Subcutaneous adipose tissue (tissue), 4 donors: ENCODE data around the gene TRAPPC1. TPM values are rescaled to one million over a fixed set of nuclear protein-coding genes. Genes with fewer than 3 reads are reported as not detected.

ENCODE experiments used
- total RNA-seq, 4 donors: library from RNA; depleted of rRNA; stranded (reverse); fragments of >200 nt; gene quantifications; one replicate each; pipeline ENCODE4 v1.1.0, GENCODE V29; 2016
- TF ChIP-seq, protein P1 (sequence below): fragments of 450-650 bp; IDR thresholded peaks from one replicate; pipeline ENCODE4 v1.5.1; 2016; ENCODE audit warnings: low read depth, mild to moderate bottlenecking, control low read depth, antibody characterized with exemption, moderate library complexity

Gene TRAPPC1
- total RNA-seq, 4 donors from 2014 or later: 28.8 to 43.5 (median 37.5) TPM

DNA sequence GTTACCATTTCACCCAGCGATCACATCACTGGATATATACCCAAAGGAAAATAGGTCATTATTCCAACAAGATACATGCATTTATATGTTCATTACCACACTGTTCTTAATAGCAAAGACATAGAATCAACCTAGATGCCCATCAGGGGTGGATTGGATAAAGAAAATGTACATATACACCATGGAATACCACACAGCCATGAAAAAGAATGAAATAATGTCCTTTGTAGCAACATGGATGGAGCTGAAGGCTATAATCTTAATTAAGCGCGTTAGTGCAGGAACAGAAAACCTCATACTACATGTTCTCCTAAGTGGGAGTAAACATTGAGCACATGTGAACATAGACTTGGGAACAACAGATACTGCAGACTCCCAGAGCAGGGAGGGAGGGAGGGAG is 18.8 kb upstream of the TRAPPC1 start:
- TF ChIP-seq, protein P1, sequence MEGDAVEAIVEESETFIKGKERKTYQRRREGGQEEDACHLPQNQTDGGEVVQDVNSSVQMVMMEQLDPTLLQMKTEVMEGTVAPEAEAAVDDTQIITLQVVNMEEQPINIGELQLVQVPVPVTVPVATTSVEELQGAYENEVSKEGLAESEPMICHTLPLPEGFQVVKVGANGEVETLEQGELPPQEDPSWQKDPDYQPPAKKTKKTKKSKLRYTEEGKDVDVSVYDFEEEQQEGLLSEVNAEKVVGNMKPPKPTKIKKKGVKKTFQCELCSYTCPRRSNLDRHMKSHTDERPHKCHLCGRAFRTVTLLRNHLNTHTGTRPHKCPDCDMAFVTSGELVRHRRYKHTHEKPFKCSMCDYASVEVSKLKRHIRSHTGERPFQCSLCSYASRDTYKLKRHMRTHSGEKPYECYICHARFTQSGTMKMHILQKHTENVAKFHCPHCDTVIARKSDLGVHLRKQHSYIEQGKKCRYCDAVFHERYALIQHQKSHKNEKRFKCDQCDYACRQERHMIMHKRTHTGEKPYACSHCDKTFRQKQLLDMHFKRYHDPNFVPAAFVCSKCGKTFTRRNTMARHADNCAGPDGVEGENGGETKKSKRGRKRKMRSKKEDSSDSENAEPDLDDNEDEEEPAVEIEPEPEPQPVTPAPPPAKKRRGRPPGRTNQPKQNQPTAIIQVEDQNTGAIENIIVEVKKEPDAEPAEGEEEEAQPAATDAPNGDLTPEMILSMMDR: no peak

DNA sequence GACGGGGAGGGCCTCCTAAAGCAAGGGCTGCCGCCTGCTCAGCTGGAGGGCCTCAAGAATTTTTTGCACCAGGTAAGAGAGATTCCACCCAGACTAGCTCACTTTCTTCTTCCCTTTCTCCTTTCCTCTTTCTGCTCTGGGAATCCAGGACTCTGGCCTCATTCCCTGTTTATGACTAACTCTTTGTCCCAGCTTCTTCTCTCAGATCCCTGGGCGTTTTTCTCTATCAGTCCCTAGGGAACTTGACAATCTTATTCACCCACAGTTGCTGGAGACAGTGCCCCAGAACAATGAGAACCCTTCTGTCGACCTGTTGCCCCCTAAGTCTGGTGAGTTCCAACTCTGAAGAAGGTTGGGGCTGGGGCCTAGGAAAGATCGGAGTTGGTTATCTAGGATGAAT is 15.9 kb upstream of the TRAPPC1 start:
- TF ChIP-seq, protein P1: no peak

DNA sequence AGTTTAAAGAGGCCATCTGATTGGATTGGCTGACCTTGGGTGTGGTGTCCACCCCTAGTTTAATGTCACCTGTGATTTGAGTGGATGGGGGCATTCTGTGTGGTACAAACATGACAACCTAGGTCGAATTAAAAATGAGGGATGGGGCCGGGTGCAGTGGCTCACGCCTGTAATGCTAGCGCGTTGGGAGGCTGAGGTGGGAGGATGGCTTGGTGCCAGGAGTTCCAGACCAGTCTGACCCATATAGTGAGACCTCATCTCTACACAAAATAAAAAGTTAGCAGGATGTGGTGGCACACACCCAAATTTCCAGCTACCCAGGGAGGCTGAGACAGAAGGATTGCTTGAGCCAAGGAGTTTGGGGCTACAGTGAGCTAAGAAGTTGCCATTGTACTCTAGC is 14.7 kb upstream of the TRAPPC1 start:
- TF ChIP-seq, protein P1: no peak

DNA sequence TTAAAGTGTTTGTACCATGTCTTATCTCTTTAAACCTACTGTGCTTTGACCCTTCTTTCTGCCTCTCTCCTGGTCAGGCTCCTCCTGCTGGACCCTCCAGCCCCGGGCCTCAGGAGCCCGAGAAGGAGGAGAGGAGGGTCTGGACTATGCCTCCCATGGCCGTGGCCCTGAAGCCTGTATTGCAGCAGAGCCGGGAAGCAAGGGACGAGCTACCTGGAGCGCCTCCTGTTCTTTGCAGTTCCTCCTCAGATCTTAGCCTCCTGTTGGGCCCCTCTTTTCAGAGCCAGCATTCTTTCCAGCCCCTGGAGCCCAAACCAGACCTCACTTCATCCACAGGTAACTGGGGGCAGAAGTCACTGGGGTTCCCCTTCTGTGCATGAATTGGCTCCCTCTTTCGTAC is 13.9 kb upstream of the TRAPPC1 start:
- TF ChIP-seq, protein P1: no peak

- TF ChIP-seq, protein P1: no peak
Observed at GRCh38 chr17:7944326-7944725, 12.6 kb upstream of the TRAPPC1 start.

DNA sequence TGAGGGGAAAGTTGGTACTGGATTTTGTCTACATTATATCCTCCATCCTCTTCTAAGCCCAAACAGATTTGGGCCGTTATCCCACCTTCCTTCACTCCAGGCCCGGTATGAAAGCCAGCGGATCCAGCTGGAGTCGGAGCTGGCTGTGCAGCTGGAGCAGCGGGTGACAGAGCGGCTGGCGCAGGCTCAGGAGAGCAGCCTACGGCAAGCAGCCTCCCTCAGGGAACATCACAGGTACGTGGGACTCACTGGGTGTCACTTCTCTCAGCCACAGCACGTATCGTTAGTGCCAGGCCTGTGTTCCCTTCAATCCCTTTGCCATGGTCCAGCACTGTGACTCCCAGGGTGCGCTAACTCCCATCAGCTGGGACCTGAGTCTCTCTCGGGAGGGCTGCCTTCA is 11.5 kb upstream of the TRAPPC1 start:
- TF ChIP-seq, protein P1: no peak

DNA sequence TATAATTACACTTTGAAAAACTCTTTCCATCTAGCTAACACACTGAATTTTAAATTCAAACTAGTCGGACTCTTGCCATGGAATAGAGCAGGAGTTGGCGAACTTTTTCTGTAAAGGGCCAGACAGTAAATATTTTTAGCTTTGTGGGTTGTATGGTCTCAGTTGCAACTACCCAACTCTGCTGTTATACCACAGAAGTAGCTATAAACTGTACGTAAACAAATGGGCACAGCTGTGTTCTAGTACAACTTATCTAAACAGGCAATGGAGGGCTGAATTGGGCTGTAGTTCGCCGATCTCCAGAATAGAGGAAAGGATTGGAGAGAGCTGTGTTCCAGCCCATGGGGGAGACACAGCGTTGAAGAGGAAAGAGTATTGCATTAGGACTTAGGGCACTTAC is 9.0 kb upstream of the TRAPPC1 start:
- TF ChIP-seq, protein P1: no peak

- TF ChIP-seq, protein P1: no peak
Observed at GRCh38 chr17:7940034-7940433, 8.3 kb upstream of the TRAPPC1 start.
